Hippocampal formation (tissue), 2 donors: ENCODE measurements around the gene CRHR2.

Source experiments
- DNase-seq, 2 donors: peaks; one replicate each; lab custom pipeline; 2025; lab: John Stamatoyannopoulos, UW

CRHR2 gene

DNA sequence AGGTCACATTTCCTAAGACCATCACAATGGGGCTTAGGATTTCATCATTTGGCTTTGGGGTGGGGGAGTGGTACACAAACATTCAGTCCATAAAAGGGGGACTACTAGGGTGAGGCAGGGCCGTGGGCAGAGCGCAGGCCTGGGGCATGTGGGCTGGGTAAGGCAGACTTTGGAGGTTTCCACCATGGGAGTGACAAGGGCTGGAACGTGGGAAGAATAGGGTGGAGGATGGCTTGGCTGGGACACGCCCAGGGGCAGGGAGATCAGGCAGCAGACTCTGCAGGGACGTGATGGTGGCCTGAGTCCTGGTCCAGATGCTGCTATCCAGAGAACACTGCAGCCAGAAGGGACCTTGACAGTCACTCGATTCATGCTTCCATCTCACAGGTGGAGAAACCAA, 24.7 kb upstream of the CRHR2 start:
- DNase-seq, result no peak

DNA sequence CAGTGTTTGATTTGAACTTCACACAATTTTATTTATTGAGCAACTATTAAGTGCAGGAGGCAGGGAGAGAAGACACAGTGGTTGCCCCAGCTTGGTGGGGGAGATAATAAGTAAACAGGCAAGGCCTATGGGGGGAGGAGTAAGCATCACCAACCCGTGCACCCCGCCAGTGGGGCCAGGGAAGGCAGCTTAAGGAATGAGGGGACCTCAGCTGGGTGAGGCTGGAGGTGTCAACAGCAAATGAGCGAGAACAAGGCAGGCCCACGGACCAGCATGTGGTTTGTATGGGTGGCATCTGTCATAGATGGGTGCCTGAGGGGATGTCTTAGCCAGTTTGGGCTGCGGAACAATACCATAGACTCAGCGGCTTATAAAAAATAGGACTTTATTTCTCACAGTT, 24.1 kb upstream of the CRHR2 start:
- no peak for DNase-seq

DNA sequence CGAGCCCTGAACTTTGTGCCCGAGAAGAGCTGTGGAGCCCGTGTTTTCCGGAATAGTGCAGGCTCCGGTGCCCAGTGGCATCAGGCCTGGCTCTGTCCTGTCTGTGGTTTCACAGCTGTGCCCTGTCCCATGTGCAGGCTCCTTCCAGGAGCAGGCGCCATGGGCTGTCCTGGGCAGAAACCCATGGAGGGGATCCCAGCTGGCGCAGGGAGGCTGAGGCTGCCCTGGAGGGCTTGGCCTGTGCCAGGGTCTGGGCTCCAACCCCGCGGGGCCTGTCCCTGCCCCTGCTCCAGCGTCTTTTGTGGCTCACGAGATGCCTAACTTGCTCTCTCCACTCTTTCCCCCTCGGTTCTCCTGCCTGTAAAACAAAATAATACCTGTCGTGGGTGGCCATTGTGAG, 23.3 kb upstream of the CRHR2 start:
- no peak for DNase-seq

DNA sequence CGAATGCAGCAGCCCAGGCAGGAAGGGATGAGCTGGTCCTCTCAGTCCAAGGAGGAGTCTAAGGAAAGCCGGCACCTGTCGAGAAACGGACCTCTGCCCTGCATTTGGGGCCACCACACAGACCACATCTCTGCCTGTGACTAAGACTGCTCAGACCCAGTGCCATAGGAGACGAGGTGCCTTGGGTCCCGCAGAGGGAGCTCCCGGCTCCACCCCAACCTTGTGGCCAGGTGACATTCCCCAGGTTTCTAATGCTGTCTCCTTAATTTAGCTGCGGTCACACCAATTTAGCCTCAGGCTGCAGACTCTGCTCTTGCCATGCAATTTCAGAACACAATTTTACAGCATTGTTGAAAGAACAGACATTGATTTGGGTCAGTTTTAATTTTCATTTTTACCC, 22.8 kb upstream of the CRHR2 start:
- no peak for DNase-seq

DNA sequence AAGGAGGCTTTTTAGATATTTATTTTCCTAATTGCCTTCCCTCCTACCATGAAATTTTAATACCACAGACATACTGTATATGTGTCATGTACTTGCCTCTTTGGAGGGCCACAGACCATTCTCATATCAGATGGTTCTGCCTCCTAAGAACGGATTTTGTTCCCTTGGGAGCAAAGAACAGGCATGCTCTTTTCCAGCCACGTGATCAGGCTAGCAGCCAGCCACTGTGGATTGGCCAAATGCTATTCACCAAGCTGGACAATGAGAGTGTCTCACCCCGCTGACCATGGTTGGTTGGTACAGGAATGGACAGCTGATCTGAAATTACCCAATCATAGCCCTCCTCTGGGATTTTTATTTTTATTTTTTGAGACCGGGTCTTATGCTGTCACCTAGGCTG, 21.5 kb upstream of the CRHR2 start:
- no peak for DNase-seq

DNA sequence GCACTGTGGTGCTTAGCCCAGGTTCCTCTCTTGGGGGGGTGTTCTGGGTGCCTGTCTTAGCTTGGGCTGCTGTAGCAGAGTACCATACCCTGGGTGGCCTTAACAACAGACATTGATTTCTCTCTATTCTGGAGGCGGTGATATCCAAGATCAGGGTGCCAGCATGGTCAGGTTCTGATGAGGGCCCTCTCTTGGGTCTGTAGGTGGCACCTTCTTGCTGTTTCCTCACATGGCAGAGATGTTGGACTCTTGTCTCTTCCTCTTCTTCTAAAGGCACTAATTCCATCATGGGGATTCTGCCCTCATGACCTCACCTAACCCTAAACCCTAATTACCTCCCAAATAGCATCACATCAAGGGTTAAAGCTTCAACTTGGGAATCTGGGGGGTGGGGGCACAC, 19.9 kb upstream of the CRHR2 start:
- no peak for DNase-seq

DNA sequence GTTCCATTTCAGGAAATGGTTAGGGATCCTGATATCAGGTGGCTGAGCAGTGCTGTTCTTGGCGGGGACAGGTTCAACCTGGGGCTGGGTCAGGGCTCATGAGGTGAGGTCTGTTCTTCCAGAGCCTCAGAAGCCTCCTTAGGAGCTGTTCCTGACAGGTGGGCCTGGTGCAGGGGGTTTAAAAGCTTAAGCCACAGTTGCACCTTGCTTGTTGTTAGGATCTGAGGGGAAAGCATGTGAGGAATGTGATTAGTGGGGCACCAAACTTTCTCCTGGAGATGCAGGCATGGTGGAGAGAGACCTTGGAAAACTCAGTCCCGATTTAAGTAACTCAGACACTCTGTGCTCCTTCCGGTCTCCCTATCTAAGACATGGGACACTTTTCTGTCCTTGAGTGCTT, 18.7 kb upstream of the CRHR2 start:
- DNase-seq, result no peak

DNA sequence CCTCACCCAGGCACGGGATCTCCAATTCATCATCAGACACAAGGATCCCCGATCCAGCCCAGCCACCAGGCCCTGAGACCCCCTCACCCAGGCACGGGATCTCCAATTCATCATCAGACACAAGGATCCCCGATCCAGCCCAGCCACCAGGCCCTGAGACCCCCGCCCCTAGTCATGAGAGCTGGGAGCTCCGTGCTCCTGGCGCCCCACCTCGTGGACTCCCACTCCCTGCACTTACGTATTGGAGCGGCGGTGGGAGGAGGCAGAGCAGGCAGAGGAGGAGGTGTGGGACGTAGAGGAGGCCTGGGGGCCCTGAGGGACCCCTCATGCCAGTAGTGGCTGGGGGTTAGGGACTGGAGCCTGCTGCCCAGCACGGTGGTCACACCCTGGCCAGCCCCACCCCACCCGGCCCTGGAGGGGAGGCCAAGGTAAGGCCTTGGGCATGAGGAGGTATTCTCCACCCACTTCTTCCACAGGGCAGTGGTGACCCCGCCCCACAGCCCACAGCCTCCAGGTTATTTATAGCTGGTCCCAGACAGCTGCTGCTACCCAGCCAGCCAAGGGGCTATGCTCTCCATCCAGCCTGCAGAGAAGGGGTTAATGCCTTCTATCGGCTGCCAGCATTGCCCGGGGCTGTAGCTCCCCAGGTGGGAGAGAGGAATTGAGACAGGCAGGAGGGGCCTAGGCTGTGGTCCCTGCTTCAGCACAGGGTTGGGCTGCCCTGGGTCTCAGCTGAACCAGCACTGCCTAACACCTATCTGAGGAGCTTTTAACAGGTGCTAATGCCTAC, 17.6 kb upstream of the CRHR2 start:
- DNase-seq, result no peak

DNA sequence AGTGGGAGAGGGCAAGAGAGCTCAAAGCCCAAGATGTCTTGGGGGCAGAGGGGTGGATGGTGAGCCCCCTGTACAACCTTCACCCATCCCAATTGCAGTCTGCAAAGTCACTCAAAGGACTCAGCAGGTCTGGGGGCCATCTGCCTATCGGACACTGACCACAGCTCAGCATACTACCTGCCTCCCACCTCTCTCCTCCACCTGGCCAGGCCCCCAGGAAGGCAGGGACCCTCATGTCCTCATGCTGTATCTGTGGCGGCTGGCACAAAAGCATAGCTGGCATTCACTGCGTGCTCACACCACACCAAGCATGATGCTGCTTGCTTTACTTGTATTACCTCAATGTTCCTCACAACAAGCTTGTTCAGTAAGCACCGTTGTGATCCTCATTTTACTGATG, 16.2 kb upstream of the CRHR2 start:
- no peak for DNase-seq

DNA sequence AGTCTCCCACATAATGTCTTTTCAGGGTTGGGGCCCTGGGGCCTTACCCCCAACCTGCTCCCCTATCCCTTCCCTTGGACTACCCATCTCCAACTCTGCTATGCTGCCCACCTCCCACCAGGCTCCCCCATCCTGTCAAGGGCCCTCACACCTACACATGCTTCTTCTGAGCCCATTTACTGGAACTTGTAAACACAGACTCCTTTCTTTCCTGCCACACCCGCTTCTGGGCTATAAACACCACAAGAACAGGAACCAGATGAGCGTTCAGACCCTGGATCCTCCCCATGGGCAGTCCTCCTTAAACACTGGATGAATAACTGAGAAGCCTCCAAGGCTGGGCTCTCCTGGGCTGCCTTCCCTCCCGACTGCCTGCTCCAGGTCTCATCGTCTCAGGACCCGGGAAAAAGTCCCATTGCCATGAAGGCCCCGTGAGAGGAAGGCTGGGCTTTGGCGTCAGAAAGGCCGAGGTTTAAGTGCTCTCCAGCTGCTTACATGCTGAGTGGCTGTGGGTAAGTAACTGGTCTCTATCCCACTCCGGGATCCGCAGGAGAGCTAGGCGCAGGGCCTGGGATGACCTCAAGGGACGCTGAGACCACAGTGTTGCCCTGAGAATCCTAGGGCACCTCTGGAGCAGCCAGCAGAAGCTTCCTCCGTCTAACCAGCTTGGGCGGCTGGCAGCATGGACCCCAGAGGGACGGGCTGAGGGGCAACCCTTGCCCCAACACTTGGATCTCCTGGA, 15.6 kb upstream of the CRHR2 start:
- DNase-seq, result no peak

DNA sequence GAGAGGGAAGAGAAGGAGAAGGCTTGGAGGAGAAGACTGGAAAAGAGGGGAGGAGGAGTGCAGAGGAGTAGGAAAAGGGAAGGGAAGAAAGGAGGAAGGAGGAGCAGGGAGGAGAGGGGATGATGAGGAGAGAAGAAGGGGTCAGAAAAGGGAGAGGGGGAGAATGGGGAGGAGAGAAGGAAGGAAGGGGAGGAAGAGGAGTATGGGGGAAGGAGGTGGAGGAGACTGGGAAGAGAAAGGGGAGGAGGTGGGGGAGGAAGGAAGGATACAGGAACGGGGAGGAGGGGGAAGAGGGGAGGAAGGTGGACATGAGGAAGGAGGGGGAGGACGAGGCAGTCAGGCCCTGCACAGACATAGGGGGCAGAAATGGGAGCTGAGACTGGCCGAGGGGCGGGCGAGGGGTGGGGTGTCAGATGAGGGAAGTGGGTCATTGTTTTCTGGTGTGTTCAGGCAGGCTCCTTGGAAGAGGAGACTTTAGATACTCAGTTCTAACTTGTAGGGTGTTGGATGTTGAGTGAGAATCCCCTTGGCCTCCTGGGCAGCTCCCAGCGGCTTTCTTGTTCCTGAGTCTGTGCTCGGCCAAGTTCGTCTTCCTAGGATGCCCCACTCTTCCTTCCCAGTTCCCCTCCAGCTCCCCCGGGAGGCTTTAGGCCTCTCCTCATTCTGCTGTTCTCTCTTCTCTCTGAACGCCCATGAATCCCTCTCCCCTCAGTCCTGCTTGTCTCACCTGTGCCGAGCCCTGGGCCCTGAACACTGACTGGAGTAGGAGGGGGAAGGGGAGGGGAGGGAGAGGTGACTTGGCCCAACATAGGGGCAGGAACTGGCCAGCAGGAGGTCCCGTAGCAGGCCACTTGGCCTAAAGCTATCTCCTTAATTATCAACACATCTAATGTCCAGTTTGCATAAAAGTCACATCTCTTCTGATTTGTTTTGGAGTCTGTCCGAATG, 12.8 kb upstream of the CRHR2 start:
- DNase-seq, result no peak

DNA sequence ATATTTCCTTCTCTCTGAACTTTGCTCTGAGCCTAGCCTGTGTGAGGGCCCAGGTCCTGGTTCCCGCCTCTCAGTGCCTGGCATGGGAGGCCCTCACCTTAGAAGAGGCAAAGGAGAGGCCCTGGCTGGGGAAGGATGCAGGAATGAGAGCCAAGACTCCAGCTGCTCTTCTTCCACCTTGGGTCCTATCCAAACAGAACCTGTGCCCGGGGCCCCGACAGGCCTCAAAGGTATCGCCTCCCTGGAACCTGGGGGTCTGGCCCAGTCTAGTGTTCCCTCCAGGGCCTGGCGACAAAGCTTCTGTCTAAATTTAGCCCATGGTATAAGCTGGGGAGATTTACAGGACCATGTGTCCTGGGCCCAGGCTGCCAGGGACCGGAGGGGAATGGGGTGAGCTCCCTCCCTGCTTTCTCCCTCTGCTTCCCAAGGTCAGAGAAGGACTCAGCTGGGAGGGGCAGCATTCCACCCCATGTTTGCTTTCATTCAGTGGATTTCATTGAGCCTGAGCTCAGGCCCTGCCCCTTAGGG, 12.0 kb upstream of the CRHR2 start:
- no peak for DNase-seq

DNA sequence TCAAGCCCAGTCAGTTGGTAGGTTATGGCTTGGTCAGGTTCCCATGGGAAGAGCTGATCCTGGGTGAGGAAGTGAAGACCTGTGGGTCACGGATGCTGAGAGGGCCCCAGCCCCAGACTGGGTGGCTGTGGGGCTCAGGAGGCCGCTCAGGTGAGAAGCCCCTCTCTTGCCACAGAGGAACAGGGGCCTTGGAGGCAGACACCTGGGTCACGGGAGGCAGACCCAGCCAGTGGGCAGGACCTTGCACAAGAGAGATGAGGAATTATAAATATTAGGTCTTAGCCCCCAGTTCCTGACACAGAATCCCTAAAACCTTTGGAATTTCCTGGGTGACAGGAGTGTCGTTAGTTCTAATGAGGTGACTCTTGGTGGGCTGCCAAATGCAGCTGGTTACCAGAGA, 10.6 kb upstream of the CRHR2 start:
- DNase-seq, result no peak

DNA sequence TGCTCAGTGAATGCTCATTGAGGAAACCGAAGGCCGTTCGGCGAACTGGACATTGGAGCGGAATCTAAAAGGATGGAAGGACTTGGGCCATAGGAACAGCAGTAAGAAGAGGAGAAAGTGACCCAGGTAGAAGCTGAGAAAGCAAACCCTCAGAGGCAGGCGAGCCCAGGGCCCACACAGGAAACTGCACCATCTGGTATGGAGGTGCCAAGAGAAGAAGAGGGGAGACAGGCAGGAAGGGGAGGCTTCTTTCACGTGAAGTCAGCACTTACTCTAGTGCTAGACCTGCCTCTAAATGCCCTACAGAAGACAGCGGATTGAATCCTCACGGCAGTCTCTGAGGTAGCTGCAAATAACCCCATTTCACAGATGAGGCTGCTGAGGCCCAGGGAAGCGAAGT, 10.2 kb upstream of the CRHR2 start:
- DNase-seq, result no peak

DNA sequence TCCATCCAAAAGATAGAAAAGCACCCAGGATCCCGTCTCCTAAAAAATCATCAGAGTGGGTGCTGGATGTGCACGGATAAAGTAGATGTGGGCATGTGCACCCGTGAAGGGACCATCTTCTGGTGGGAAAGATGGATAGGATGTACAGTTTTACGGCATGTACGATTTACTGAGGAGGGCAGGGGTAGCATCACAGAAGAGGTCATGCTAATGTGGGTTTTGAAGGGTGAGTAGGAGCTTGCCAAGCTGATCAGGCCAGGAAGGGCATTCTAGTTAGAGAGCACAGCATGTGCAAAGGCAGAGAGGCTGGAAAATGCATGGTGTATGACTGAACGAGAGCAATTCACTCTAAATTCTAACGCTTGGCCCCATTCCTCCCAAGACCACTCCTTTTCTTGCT, 7.8 kb upstream of the CRHR2 start:
- no peak for DNase-seq

DNA sequence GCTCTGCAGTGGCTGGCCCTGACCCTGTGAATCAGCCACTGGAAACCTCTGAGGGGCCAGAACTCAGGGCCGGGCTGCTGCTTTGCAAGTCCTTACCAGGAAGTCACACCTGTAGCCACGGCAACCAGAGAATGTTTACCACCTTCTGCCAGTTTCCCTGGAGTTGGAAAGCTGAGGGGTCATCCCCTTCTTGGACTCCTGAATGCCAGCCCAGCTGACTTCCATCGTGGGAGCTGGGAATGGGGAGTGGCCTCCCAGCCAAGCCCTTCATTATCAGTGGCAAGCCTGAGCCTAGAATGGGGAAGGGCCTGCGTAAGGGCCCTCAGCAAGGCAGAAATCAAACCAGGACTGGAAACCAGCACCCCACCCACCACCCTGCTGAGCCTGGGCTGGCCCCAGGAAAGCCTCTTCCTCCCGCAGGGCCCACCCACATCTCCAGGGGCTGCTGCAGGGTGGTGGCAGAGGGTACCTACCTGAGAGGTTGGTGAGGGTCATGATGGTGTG, 6.5 kb upstream of the CRHR2 start:
- DNase-seq, result no peak

DNA sequence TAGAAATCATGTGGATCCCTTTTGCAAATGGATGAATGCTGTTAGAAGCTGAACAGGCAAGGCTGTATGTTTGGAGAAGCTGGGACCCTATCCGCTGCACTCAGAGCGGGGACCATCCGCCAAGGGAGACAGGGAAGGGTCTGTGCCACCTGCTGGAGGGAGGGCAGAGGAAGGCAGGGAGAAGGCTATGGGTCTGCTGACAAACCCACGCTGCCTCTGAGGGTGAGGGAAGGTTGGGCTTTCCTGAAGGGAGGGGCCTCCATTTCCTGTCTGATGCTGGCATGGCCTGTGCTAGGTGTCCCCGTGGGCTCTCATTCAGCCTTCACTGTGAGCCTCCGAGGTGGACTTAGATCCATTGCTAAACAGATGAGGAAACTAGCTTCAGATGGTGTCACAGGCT, 5.3 kb upstream of the CRHR2 start:
- DNase-seq, result no peak

DNA sequence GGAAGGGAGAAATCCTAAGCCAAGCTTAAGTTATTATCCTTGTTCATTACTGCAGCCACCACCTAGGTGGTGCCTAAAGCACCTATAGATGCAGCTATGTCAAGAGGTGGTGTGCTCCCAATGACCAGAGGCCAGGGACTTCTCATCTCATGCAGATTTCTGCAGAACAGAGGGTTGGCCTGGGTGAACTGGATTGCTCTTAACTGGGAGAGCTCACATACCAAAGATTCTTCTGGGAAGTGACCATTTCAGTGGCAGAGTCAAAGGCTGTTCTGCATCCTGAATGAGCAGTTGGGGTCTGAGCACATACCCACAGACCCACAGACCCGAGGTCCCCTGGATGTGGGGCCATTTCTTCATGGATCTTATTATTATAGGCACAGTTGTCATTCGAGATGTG, 2.1 kb upstream of the CRHR2 start:
- DNase-seq, result no peak

DNA sequence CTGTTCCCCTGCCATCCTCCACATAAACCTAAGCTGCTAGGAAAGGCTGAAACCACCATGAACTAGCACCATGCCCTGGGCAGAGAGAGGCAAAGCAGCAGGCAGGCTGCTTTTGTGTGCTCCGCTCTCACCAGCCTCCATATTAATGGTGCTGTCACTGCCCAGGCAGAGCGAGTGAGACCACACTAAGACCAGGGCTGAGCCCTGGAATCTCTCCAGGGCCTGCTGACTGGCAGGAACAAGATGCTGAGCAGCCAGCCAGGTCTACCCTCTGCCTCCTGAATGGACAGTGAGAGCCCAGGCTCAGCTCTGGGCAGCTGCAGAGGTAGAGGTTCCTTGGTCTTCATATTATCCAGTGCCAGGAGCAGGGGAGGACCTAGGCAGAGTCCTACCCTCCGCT, 1.6 kb upstream of the CRHR2 start:
- no peak for DNase-seq

DNA sequence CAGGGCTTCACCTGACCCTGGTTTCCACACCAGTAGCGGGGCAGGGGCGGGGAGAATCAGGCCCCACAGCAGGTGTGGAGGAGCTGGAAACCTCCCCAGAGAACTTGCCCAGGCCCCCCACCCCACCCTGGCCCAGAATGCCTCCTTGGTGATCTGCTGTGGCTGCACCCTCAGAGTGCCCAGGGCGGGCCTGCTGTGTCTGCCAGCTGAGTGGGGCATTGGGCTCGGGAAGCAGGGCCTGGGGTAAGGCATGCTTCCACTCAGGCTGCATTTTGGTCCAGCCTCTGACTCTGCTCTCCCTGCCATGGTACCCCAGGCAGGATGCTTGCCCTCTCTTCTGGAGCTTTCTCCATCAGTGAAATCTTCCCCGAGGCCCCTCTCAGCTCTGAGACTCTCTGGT, 1.1 kb upstream of the CRHR2 start:
- DNase-seq, result no peak

DNA sequence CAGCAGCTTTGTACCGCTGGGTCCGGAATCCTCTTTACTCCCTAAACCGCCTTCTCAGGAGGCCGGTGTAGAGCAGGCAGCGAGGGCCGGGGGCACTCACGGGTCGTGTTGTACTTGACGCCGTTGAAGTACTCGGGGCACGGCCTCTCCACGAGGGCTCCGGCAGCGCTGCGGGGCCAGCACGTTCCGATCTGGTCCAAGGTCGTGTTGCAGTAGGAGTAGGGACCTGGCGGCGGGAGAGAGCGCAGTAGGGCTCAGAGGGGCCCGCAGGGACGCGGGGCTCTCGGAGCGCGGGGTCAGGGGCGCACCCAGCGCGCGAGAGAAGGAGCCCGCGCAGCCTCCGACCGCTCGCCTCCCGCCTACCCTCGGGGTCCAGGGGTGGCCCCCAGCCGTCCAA, 443 bp downstream of the CRHR2 start:
- DNase-seq, result no peak

DNA sequence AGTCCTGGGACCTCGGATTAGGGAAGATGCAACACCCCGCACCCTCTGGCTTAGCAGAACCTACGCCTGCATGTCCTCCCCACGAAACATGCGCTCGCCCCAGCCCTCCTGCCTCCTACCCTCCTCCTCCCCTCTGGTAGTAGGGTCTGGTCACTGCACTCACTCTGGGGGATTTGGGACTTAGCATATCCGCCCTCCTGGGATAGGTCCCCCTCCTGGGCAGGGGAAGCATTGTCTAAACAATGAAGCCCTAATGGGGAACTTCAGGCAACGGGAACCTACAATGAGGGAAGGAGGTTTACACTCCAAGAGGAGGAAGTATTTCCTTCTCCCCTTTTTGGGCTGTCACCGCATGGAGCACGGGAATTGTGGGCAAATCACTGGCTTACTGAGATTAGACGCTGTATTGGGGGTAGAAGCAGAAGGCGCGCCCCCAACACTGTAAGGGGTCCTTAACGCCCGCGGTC, 892 bp downstream of the CRHR2 start:
- no peak for DNase-seq
